Measurements from ENCODE around the gene GPX8.

Gene GPX8

DNA sequence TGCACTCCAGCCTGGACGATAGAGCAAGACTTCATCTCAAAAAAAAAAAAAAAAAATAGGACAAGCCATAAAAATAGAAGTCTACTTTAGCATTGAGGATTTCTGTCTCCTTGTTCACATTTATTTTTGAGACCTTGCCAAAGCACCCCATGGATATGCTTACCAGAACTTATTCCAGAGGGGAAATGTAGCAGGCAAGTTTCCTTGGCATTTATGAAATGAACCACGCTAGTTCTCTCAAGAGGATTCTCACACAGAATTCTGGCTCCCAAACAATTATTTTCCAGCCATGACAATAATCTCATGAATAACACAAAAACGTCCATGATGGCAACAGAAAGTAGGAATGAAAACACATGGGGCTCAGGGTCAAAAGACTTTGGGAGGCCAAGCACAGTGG, 23.4 kb upstream of the GPX8 start:
- H3K9ac ChIP-seq (ENCODE audit: low read depth, low read length) = no peak overlapping the region
- H3K9me3 ChIP-seq (ENCODE audit: insufficient read depth, low read length, severe bottlenecking) = no peaks in the 10 kb centered on the region
- TF ChIP-seq EZH2 (IDR thresholded peaks at IDR 0.05; ENCODE audit: borderline replicate concordance, low read depth, low read length, severe bottlenecking) (no peak), CTCF (IDR thresholded peaks at IDR 0.05; ENCODE audit: borderline replicate concordance, extremely low read depth, low read length, poor library complexity, severe bottlenecking) (no peak)
- no peak overlapping the region for H3K27ac ChIP-seq (ENCODE audit: low read length)
- H3K4me1 ChIP-seq (ENCODE audit: insufficient read depth, low read length) = peaks cover 19% of the 10 kb centered on the region
- H3K4me3 ChIP-seq (ENCODE audit: low read depth in 1 of 2, low read length in 2 of 2) = no peak overlapping the region
- H3K79me2 ChIP-seq (ENCODE audit: insufficient read depth, low read length) = no peaks in the 10 kb centered on the region
- DNase-seq (no peak), ATAC-seq (ENCODE audit: insufficient read depth, low read depth) (no peak)
- no peak overlapping the region; the same call in 1 of the 2 replicates for H2AFZ ChIP-seq (ENCODE audit: low read depth, low read length)
- no peaks in the 10 kb centered on the region for H3K27me3 ChIP-seq (ENCODE audit: insufficient read depth, low read length, poor library complexity)
- no peaks in the 10 kb centered on the region for H3K36me3 ChIP-seq (ENCODE audit: insufficient read depth, low read length)
- no peak overlapping the region for H3K4me2 ChIP-seq (ENCODE audit: insufficient read depth, low read length)
- no peaks in the 10 kb centered on the region; the same call in 1 of the 2 replicates for H4K20me1 ChIP-seq (ENCODE audit: insufficient read depth, low read length)

GRCh38 chr5:55140908-55141665, 18.9 kb upstream of the GPX8 start:
- no peak for ATAC-seq (ENCODE audit: insufficient read depth, low read depth)
- H3K4me2 ChIP-seq (ENCODE audit: insufficient read depth, low read length) = no peak overlapping the region
- TF ChIP-seq CTCF (IDR thresholded peaks at IDR 0.05; ENCODE audit: borderline replicate concordance, extremely low read depth, low read length, poor library complexity, severe bottlenecking) (no peak), EZH2 (IDR thresholded peaks at IDR 0.05; ENCODE audit: borderline replicate concordance, low read depth, low read length, severe bottlenecking) (no peak)

GRCh38 chr5:55141945-55142690, 17.9 kb upstream of the GPX8 start:
- no peak overlapping the region for H2AFZ ChIP-seq (ENCODE audit: low read depth, low read length)
- H3K36me3 ChIP-seq (ENCODE audit: insufficient read depth, low read length) = no peaks in the 10 kb centered on the region
- H3K79me2 ChIP-seq (ENCODE audit: insufficient read depth, low read length) = no peaks in the 10 kb centered on the region
- ATAC-seq (ENCODE audit: insufficient read depth, low read depth) (no peak), DNase-seq (no peak)
- H3K4me1 ChIP-seq (ENCODE audit: insufficient read depth, low read length) = peaks cover 6% of the 10 kb centered on the region
- no peak overlapping the region for H3K4me3 ChIP-seq (ENCODE audit: low read depth in 1 of 2, low read length in 2 of 2)
- TF ChIP-seq EZH2 (IDR thresholded peaks at IDR 0.05; ENCODE audit: borderline replicate concordance, low read depth, low read length, severe bottlenecking) = no peak
- no peak for TF ChIP-seq CTCF (IDR thresholded peaks at IDR 0.05; ENCODE audit: borderline replicate concordance, extremely low read depth, low read length, poor library complexity, severe bottlenecking)
- no peak overlapping the region for H3K4me2 ChIP-seq (ENCODE audit: insufficient read depth, low read length)
- no peaks in the 10 kb centered on the region for H4K20me1 ChIP-seq (ENCODE audit: insufficient read depth, low read length)
- H3K27ac ChIP-seq (ENCODE audit: low read length) = no peak overlapping the region
- peaks cover 10% of the 10 kb centered on the region for H3K27me3 ChIP-seq (ENCODE audit: insufficient read depth, low read length, poor library complexity)
- no peaks in the 10 kb centered on the region for H3K9me3 ChIP-seq (ENCODE audit: insufficient read depth, low read length, severe bottlenecking)
- no peak overlapping the region for H3K9ac ChIP-seq (ENCODE audit: low read depth, low read length)

More at GRCh38 chr5:55140908-55141665, 18.9 kb upstream of the GPX8 start:
- Histone ChIP-seq H3K4me3 (ENCODE audit: low read depth in 1 of 2, low read length in 2 of 2) (no peak overlapping the region), H3K9me3 (ENCODE audit: insufficient read depth, low read length, severe bottlenecking) (no peaks in the 10 kb centered on the region), H3K79me2 (ENCODE audit: insufficient read depth, low read length) (no peaks in the 10 kb centered on the region), H3K9ac (ENCODE audit: low read depth, low read length) (no peak overlapping the region), H2AFZ (ENCODE audit: low read depth, low read length) (no peak overlapping the region), H4K20me1 (ENCODE audit: insufficient read depth, low read length) (no peaks in the 10 kb centered on the region), H3K36me3 (ENCODE audit: insufficient read depth, low read length) (no peaks in the 10 kb centered on the region), H3K27me3 (ENCODE audit: insufficient read depth, low read length, poor library complexity) (peaks cover 9% of the 10 kb centered on the region), H3K27ac (ENCODE audit: low read length) (no peak overlapping the region), H3K4me1 (ENCODE audit: insufficient read depth, low read length) (no peaks in the 10 kb centered on the region; the same call in 1 of the 2 replicates)
- no peak for DNase-seq
